ENCODE results near the gene ZMIZ1.

Gene ZMIZ1

DNA sequence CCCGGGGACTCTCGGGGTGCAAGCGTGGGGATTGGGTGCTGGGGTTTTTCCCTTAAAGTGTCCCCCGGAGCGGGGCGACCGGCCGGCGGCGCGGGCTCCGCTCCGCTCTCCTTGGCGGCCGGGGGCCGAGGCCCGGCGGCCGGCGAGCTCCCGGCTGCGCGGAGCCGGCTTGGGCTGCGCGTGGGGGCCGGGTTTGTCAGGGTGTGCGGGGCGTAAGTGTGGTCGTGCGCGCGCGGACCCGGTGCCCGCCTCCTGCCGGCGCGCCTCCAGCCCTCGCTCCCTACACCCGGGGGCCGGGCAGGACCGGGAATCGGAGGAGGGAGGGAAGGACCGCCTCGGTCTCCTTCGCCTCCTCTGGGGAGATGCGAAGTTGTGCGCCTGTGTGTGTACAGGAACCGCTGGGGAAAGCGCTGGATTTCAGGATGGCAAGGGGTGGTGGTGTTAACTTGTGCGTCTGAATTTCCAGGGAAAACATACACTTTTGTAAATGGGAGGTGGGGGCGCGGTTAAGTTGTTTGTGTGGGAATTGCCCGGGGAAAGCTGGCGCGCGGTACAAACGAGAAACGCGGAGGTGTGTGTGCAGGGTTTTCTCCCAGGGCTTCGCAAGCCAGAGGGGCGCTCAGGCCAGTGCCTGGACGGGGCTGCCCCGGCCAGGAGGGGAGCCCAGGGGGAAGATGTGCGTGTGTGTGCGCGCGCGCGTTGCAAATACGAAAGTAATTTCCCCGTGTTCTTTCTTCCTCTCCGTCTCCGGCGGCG lies 737 bp downstream of the ZMIZ1 start (continued):
- TF ChIP-seq, protein P1, sequence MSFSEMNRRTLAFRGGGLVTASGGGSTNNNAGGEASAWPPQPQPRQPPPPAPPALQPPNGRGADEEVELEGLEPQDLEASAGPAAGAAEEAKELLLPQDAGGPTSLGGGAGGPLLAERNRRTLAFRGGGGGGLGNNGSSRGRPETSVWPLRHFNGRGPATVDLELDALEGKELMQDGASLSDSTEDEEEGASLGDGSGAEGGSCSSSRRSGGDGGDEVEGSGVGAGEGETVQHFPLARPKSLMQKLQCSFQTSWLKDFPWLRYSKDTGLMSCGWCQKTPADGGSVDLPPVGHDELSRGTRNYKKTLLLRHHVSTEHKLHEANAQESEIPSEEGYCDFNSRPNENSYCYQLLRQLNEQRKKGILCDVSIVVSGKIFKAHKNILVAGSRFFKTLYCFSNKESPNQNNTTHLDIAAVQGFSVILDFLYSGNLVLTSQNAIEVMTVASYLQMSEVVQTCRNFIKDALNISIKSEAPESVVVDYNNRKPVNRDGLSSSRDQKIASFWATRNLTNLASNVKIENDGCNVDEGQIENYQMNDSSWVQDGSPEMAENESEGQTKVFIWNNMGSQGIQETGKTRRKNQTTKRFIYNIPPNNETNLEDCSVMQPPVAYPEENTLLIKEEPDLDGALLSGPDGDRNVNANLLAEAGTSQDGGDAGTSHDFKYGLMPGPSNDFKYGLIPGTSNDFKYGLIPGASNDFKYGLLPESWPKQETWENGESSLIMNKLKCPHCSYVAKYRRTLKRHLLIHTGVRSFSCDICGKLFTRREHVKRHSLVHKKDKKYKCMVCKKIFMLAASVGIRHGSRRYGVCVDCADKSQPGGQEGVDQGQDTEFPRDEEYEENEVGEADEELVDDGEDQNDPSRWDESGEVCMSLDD (tag by site-specific recombination; IDR thresholded peaks at IDR 0.05): 0 out of 2 replicates have a peak, but pooled peaks have one; percentile 49
- TF ChIP-seq ZNF133 (tag by site-specific recombination; IDR thresholded peaks at IDR 0.05): no peak
- TF ChIP-seq, protein P2, sequence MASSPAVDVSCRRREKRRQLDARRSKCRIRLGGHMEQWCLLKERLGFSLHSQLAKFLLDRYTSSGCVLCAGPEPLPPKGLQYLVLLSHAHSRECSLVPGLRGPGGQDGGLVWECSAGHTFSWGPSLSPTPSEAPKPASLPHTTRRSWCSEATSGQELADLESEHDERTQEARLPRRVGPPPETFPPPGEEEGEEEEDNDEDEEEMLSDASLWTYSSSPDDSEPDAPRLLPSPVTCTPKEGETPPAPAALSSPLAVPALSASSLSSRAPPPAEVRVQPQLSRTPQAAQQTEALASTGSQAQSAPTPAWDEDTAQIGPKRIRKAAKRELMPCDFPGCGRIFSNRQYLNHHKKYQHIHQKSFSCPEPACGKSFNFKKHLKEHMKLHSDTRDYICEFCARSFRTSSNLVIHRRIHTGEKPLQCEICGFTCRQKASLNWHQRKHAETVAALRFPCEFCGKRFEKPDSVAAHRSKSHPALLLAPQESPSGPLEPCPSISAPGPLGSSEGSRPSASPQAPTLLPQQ (tag by site-specific recombination; IDR thresholded peaks at IDR 0.05): no peak
- peak; percentile 53; the same call in 1 of the 2 replicates for TF ChIP-seq ZNF366 (tag by site-specific recombination; conservative IDR thresholded peaks at IDR 0.05)
- TF ChIP-seq, protein P3, sequence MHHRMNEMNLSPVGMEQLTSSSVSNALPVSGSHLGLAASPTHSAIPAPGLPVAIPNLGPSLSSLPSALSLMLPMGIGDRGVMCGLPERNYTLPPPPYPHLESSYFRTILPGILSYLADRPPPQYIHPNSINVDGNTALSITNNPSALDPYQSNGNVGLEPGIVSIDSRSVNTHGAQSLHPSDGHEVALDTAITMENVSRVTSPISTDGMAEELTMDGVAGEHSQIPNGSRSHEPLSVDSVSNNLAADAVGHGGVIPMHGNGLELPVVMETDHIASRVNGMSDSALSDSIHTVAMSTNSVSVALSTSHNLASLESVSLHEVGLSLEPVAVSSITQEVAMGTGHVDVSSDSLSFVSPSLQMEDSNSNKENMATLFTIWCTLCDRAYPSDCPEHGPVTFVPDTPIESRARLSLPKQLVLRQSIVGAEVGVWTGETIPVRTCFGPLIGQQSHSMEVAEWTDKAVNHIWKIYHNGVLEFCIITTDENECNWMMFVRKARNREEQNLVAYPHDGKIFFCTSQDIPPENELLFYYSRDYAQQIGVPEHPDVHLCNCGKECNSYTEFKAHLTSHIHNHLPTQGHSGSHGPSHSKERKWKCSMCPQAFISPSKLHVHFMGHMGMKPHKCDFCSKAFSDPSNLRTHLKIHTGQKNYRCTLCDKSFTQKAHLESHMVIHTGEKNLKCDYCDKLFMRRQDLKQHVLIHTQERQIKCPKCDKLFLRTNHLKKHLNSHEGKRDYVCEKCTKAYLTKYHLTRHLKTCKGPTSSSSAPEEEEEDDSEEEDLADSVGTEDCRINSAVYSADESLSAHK (tag by site-specific recombination; IDR thresholded peaks at IDR 0.05): no peak
- TF ChIP-seq, protein P4, sequence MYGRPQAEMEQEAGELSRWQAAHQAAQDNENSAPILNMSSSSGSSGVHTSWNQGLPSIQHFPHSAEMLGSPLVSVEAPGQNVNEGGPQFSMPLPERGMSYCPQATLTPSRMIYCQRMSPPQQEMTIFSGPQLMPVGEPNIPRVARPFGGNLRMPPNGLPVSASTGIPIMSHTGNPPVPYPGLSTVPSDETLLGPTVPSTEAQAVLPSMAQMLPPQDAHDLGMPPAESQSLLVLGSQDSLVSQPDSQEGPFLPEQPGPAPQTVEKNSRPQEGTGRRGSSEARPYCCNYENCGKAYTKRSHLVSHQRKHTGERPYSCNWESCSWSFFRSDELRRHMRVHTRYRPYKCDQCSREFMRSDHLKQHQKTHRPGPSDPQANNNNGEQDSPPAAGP (tag by site-specific recombination; IDR thresholded peaks at IDR 0.05): peak; percentile 22; the same call in 1 of the 2 replicates
- no peak for TF ChIP-seq MEIS1 (CRISPR knock-in tag; IDR thresholded peaks at IDR 0.05; ENCODE audit: borderline replicate concordance)
- TF ChIP-seq, protein P5, sequence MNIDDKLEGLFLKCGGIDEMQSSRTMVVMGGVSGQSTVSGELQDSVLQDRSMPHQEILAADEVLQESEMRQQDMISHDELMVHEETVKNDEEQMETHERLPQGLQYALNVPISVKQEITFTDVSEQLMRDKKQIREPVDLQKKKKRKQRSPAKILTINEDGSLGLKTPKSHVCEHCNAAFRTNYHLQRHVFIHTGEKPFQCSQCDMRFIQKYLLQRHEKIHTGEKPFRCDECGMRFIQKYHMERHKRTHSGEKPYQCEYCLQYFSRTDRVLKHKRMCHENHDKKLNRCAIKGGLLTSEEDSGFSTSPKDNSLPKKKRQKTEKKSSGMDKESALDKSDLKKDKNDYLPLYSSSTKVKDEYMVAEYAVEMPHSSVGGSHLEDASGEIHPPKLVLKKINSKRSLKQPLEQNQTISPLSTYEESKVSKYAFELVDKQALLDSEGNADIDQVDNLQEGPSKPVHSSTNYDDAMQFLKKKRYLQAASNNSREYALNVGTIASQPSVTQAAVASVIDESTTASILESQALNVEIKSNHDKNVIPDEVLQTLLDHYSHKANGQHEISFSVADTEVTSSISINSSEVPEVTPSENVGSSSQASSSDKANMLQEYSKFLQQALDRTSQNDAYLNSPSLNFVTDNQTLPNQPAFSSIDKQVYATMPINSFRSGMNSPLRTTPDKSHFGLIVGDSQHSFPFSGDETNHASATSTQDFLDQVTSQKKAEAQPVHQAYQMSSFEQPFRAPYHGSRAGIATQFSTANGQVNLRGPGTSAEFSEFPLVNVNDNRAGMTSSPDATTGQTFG (tag by site-specific recombination; IDR thresholded peaks at IDR 0.05; ENCODE audit: borderline replicate concordance): no peak
- TF ChIP-seq HOXC10 (CRISPR knock-in tag; IDR thresholded peaks at IDR 0.05): no peak
- TF ChIP-seq, protein P6, sequence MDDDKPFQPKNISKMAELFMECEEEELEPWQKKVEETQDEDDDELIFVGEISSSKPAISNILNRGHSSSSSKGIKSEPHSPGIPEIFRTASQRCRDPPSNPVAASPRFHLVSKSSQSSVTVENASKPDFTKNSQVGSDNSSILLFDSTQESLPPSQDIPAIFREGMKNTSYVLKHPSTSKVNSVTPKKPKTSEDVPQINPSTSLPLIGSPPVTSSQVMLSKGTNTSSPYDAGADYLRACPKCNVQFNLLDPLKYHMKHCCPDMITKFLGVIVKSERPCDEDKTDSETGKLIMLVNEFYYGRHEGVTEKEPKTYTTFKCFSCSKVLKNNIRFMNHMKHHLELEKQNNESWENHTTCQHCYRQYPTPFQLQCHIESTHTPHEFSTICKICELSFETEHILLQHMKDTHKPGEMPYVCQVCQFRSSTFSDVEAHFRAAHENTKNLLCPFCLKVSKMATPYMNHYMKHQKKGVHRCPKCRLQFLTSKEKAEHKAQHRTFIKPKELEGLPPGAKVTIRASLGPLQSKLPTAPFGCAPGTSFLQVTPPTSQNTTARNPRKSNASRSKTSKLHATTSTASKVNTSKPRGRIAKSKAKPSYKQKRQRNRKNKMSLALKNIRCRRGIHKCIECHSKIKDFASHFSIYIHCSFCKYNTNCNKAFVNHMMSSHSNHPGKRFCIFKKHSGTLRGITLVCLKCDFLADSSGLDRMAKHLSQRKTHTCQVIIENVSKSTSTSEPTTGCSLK (tag by site-specific recombination; IDR thresholded peaks at IDR 0.05): no peak
- no peak for TF ChIP-seq WT1 (tag by site-specific recombination; IDR thresholded peaks at IDR 0.05)
- no peak for TF ChIP-seq ZNF19 (tag by site-specific recombination; IDR thresholded peaks at IDR 0.05; ENCODE audit: low read depth)
- TF ChIP-seq, protein P7, sequence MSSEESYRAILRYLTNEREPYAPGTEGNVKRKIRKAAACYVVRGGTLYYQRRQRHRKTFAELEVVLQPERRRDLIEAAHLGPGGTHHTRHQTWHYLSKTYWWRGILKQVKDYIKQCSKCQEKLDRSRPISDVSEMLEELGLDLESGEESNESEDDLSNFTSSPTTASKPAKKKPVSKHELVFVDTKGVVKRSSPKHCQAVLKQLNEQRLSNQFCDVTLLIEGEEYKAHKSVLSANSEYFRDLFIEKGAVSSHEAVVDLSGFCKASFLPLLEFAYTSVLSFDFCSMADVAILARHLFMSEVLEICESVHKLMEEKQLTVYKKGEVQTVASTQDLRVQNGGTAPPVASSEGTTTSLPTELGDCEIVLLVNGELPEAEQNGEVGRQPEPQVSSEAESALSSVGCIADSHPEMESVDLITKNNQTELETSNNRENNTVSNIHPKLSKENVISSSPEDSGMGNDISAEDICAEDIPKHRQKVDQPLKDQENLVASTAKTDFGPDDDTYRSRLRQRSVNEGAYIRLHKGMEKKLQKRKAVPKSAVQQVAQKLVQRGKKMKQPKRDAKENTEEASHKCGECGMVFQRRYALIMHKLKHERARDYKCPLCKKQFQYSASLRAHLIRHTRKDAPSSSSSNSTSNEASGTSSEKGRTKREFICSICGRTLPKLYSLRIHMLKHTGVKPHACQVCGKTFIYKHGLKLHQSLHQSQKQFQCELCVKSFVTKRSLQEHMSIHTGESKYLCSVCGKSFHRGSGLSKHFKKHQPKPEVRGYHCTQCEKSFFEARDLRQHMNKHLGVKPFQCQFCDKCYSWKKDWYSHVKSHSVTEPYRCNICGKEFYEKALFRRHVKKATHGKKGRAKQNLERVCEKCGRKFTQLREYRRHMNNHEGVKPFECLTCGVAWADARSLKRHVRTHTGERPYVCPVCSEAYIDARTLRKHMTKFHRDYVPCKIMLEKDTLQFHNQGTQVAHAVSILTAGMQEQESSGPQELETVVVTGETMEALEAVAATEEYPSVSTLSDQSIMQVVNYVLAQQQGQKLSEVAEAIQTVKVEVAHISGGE (tag by site-specific recombination; conservative IDR thresholded peaks at IDR 0.05; ENCODE audit: low read depth): no peak
- TF ChIP-seq, protein P8, sequence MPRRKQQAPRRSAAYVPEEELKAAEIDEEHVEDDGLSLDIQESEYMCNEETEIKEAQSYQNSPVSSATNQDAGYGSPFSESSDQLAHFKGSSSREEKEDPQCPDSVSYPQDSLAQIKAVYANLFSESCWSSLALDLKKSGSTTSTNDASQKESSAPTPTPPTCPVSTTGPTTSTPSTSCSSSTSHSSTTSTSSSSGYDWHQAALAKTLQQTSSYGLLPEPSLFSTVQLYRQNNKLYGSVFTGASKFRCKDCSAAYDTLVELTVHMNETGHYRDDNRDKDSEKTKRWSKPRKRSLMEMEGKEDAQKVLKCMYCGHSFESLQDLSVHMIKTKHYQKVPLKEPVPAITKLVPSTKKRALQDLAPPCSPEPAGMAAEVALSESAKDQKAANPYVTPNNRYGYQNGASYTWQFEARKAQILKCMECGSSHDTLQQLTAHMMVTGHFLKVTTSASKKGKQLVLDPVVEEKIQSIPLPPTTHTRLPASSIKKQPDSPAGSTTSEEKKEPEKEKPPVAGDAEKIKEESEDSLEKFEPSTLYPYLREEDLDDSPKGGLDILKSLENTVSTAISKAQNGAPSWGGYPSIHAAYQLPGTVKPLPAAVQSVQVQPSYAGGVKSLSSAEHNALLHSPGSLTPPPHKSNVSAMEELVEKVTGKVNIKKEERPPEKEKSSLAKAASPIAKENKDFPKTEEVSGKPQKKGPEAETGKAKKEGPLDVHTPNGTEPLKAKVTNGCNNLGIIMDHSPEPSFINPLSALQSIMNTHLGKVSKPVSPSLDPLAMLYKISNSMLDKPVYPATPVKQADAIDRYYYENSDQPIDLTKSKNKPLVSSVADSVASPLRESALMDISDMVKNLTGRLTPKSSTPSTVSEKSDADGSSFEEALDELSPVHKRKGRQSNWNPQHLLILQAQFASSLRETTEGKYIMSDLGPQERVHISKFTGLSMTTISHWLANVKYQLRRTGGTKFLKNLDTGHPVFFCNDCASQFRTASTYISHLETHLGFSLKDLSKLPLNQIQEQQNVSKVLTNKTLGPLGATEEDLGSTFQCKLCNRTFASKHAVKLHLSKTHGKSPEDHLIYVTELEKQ (tag by site-specific recombination; IDR thresholded peaks at IDR 0.05; ENCODE audit: borderline replicate concordance): no peak
- TF ChIP-seq ZNF24 (tag by site-specific recombination; IDR thresholded peaks at IDR 0.05): no peak
- TF ChIP-seq PRDM1 (tag by site-specific recombination; IDR thresholded peaks at IDR 0.05): peak; percentile 61; the same call in 1 of the 2 replicates
- no peak for TF ChIP-seq ZNF202 (tag by site-specific recombination; IDR thresholded peaks at IDR 0.05; ENCODE audit: borderline replicate concordance)

Data from HEK293 (cell line).